Osteoblast (primary cell): ENCODE measurements around the gene CDH26. TPM values are rescaled to one million over a fixed set of nuclear protein-coding genes. Genes with fewer than 3 reads are reported as not detected.

Experiments
- DNase-seq: peaks from one replicate; pipeline ENCODE4 v3.0.0; 2011; ENCODE audit warnings: low spot score, mixed read lengths; ENCODE audit not compliant: insufficient read length; ENCODE audit errors: missing footprints
- H2AFZ ChIP-seq: 2 replicates; pipeline ENCODE4 v1.6.0; 2011; ENCODE audit warnings: mild to moderate bottlenecking, low read length
- H3K27ac ChIP-seq: 2 replicates; pipeline ENCODE4 v1.5.1; 2011; ENCODE audit warnings: mild to moderate bottlenecking, low read depth, low read length, moderate library complexity
- H3K27me3 ChIP-seq: 2 replicates; pipeline ENCODE4 v1.6.0; 2012; ENCODE audit warnings: mild to moderate bottlenecking, control low read depth, inconsistent platforms, low read length, moderate library complexity; ENCODE audit not compliant: insufficient read depth
- H3K36me3 ChIP-seq: 2 replicates; pipeline ENCODE4 v1.5.1; 2011; ENCODE audit warnings: mild to moderate bottlenecking, low read length, control low read depth, moderate library complexity; ENCODE audit not compliant: insufficient read depth
- H3K4me1 ChIP-seq: 2 replicates; pipeline ENCODE4 v1.5.1; 2011; ENCODE audit warnings: mild to moderate bottlenecking, low read length, control low read depth, moderate library complexity; ENCODE audit not compliant: insufficient read depth
- H3K4me2 ChIP-seq: 2 replicates; pipeline ENCODE4 v1.6.0; 2011; ENCODE audit warnings: mild to moderate bottlenecking, low read length; ENCODE audit not compliant: insufficient read depth
- H3K4me3 ChIP-seq: fragments of 200-600 bp; sonication (generic); 3 replicates; pipeline ENCODE4 v1.5.1; 2012; ENCODE audit warnings: mild to moderate bottlenecking, low read length, inconsistent platforms; ENCODE audit not compliant: insufficient read depth
- H3K79me2 ChIP-seq: 2 replicates; pipeline ENCODE4 v1.6.0; 2012; ENCODE audit warnings: mild to moderate bottlenecking, low read length, control low read depth, inconsistent platforms; ENCODE audit not compliant: insufficient read depth
- H3K9me3 ChIP-seq: 2 replicates; pipeline ENCODE4 v1.5.1; 2011; ENCODE audit warnings: low read depth, low read length, control low read depth
- H4K20me1 ChIP-seq: 2 replicates; pipeline ENCODE4 v1.6.0; 2012; ENCODE audit warnings: mild to moderate bottlenecking, low read length, control low read depth; ENCODE audit not compliant: insufficient read depth
- total RNA-seq: library from RNA; depleted of rRNA; stranded (reverse); fragments of >200 nt; gene quantifications from 2 replicates; pipeline ENCODE4 v1.2.3, GENCODE V29; 2012
- TF ChIP-seq, protein P1 (sequence below): IDR thresholded peaks from 2 replicates; pipeline ENCODE4 v1.5.1; 2011; ENCODE audit warnings: mild to moderate bottlenecking, low read depth, low read length, moderate library complexity; ENCODE audit errors: extremely low read depth

The CDH26 gene
- total RNA-seq, 1 donor, result under 0.01 TPM

DNA sequence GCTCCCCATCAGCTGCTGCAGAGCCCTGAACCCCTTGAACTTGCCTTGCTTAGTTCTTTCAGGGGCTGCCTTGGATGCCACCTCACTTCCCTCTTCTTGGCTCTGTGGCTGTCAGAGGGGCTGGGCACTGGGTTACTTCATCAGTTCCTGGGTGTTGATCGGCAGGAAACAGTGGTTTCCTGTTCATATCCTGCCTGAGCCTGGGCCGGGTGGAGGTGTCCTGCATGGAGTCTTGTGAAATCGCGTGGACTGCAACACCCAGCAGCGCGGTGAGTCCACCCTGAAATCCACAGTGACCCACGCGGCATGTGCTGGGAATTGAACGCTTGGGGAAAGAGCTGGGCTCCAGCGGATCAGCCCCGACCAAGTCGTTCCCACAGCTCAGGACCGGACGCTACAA lies 97.5 kb downstream of the CDH26 start:
- DNase-seq, result peak; percentile 84
- Histone ChIP-seq H4K20me1 (no peaks in the 10 kb centered on the region), H3K4me1 (peaks cover 7% of the 10 kb centered on the region), H3K27ac (no peak overlapping the region), H3K36me3 (no peaks in the 10 kb centered on the region), H3K27me3 (no peaks in the 10 kb centered on the region), H3K79me2 (no peaks in the 10 kb centered on the region), H2AFZ (peak overlapping the region; percentile 70), H3K9me3 (no peaks in the 10 kb centered on the region), H3K4me2 (peak overlapping the region; percentile 10), H3K4me3 (peak overlapping the region; percentile 42)
- TF ChIP-seq, protein P1, sequence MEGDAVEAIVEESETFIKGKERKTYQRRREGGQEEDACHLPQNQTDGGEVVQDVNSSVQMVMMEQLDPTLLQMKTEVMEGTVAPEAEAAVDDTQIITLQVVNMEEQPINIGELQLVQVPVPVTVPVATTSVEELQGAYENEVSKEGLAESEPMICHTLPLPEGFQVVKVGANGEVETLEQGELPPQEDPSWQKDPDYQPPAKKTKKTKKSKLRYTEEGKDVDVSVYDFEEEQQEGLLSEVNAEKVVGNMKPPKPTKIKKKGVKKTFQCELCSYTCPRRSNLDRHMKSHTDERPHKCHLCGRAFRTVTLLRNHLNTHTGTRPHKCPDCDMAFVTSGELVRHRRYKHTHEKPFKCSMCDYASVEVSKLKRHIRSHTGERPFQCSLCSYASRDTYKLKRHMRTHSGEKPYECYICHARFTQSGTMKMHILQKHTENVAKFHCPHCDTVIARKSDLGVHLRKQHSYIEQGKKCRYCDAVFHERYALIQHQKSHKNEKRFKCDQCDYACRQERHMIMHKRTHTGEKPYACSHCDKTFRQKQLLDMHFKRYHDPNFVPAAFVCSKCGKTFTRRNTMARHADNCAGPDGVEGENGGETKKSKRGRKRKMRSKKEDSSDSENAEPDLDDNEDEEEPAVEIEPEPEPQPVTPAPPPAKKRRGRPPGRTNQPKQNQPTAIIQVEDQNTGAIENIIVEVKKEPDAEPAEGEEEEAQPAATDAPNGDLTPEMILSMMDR, result no peak

DNA sequence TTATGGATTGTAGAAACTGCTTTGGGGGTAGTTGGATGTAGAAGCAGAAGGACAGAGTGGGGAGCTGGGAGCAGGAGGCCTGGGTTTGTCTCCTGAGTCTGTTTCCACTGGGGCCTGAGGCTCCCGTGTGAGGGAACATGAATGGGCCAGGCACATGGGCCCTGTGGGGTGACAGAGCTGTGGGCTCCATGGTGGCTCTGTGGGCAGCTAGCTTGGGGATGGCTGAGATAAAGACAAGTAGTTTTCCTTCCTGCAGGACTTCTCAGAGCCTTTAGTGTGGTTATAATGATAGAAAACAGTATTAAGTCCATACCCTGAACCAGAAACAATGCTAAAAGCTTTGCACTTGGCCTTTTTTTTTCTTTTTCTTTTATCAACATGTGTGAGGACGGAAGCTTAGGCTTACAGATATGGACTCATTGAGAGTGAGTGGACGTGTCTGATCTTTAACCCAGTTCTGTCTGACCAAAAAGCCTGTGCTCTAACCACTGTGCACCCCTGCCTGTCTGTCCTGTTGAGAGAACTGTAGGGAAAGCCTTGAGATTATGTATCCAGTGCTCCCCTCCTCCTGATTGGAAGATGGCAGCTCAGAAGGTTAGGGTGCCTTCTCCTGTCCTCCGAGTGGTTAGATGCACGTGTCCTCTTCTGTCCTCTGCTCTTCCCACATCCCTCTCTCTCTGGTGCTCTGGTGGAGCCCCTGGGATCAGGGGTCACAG lies 98.3 kb downstream of the CDH26 start:
- Histone ChIP-seq H3K27ac (no peak overlapping the region), H3K36me3 (no peaks in the 10 kb centered on the region), H4K20me1 (no peaks in the 10 kb centered on the region), H2AFZ (no peak overlapping the region), H3K4me2 (peak overlapping the region; percentile 10), H3K4me3 (peak overlapping the region; percentile 42), H3K9me3 (no peaks in the 10 kb centered on the region), H3K79me2 (no peaks in the 10 kb centered on the region), H3K27me3 (no peaks in the 10 kb centered on the region), H3K4me1 (peaks cover 7% of the 10 kb centered on the region)
- no peak for DNase-seq
- TF ChIP-seq, protein P1, result no peak

DNA sequence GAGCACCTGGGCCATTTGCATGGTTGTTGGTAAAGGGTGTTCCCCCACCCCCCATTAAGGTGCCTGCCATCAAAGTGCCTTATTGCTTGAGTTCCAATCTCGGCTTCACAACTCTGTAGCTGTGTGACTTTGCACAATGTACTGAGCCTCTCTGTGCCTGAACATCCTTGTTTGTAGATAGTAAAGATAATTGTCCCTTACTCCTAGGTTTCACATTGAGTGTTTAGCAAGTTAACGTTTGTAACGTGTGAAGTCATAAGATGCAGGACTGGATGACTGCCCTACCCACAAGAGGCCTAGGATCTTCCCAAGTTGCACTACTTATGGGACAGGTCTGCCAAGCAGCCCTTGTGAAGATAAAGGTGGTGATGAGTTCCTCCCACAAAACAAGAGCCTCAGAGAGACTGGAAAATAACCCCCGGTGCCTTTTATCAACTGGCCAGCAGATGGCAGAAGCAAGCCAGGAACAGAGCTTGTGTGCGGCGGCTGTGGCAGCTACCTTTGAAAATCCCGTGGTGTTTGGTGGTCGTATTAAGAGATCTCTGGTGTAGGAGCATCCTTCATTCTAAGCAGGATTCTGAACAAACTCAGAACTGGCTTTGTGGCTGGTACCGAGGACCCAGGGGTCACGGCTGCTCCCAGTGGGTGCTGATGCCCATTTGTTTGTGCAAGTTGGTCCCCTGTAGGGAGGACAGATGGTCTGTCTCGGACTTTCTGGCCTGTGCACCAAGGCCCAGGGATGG lies 99.1 kb downstream of the CDH26 start:
- Histone ChIP-seq H3K27ac (no peak overlapping the region), H3K79me2 (no peaks in the 10 kb centered on the region), H3K27me3 (no peaks in the 10 kb centered on the region), H3K36me3 (no peaks in the 10 kb centered on the region), H3K9me3 (no peaks in the 10 kb centered on the region), H3K4me1 (peaks cover 10% of the 10 kb centered on the region), H3K4me3 (no peak overlapping the region), H4K20me1 (no peaks in the 10 kb centered on the region), H2AFZ (peak overlapping the region; percentile 43), H3K4me2 (no peak overlapping the region)
- DNase-seq, result peak; percentile 92
- TF ChIP-seq, protein P1, result peak; percentile 85
